Measurements from ENCODE around the gene PLCL2.

The PLCL2 gene

GRCh38 chr3:16868513-16868912 is 16.2 kb upstream of the PLCL2 start:
- Histone ChIP-seq H3F3A (ENCODE audit: insufficient read depth, low read length) (no peaks in the 10 kb centered on the region), H3K4me1 (ENCODE audit: insufficient read depth, low read length, severe bottlenecking) (peaks cover 41% of the 10 kb centered on the region), H3K9me2 (ENCODE audit: low read depth, low read length) (no peaks in the 10 kb centered on the region), H3K9ac (ENCODE audit: low read length) (no peak overlapping the region), H3K79me2 (ENCODE audit: insufficient read depth, low read length) (no peaks in the 10 kb centered on the region), H3K36me3 (ENCODE audit: insufficient read depth, low read length) (no peaks in the 10 kb centered on the region), H3K27ac (ENCODE audit: low read depth, low read length, poor library complexity, severe bottlenecking) (peak overlapping the region; percentile 64), H3K27me3 (ENCODE audit: insufficient read depth, low read length) (no peaks in the 10 kb centered on the region), H3K9me3 (ENCODE audit: low read length) (no peaks in the 10 kb centered on the region), H4K20me1 (ENCODE audit: insufficient read depth, low read length) (no peaks in the 10 kb centered on the region), H3K4me2 (ENCODE audit: low read length) (peak overlapping the region; percentile 17), H2AFZ (ENCODE audit: low read length) (no peak overlapping the region), H3K4me3 (ENCODE audit: low read depth, low read length, poor library complexity, severe bottlenecking) (no peak overlapping the region)
- no peak for TF ChIP-seq EZH2 (IDR thresholded peaks at IDR 0.05; ENCODE audit: borderline replicate concordance, low read length)
- TF ChIP-seq, protein P1, sequence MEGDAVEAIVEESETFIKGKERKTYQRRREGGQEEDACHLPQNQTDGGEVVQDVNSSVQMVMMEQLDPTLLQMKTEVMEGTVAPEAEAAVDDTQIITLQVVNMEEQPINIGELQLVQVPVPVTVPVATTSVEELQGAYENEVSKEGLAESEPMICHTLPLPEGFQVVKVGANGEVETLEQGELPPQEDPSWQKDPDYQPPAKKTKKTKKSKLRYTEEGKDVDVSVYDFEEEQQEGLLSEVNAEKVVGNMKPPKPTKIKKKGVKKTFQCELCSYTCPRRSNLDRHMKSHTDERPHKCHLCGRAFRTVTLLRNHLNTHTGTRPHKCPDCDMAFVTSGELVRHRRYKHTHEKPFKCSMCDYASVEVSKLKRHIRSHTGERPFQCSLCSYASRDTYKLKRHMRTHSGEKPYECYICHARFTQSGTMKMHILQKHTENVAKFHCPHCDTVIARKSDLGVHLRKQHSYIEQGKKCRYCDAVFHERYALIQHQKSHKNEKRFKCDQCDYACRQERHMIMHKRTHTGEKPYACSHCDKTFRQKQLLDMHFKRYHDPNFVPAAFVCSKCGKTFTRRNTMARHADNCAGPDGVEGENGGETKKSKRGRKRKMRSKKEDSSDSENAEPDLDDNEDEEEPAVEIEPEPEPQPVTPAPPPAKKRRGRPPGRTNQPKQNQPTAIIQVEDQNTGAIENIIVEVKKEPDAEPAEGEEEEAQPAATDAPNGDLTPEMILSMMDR (IDR thresholded peaks at IDR 0.05; ENCODE audit: low read length), result no peak

GRCh38 chr3:16869261-16870005 is 15.3 kb upstream of the PLCL2 start:
- Histone ChIP-seq H4K20me1 (ENCODE audit: insufficient read depth, low read length) (no peaks in the 10 kb centered on the region), H3K9me3 (ENCODE audit: low read length) (no peaks in the 10 kb centered on the region), H3K27ac (ENCODE audit: low read depth, low read length, poor library complexity, severe bottlenecking) (no peak overlapping the region), H3K4me1 (ENCODE audit: insufficient read depth, low read length, severe bottlenecking) (peaks cover 41% of the 10 kb centered on the region), H3K4me3 (ENCODE audit: low read depth, low read length, poor library complexity, severe bottlenecking) (no peak overlapping the region), H3K4me2 (ENCODE audit: low read length) (no peak overlapping the region), H3K27me3 (ENCODE audit: insufficient read depth, low read length) (no peaks in the 10 kb centered on the region), H3K79me2 (ENCODE audit: insufficient read depth, low read length) (no peaks in the 10 kb centered on the region), H3K9me2 (ENCODE audit: low read depth, low read length) (no peaks in the 10 kb centered on the region), H3K36me3 (ENCODE audit: insufficient read depth, low read length) (no peaks in the 10 kb centered on the region), H2AFZ (ENCODE audit: low read length) (no peak overlapping the region), H3F3A (ENCODE audit: insufficient read depth, low read length) (no peaks in the 10 kb centered on the region), H3K9ac (ENCODE audit: low read length) (no peak overlapping the region)
- TF ChIP-seq, protein P1 (IDR thresholded peaks at IDR 0.05; ENCODE audit: low read length), result no peak
- no peak for TF ChIP-seq EZH2 (IDR thresholded peaks at IDR 0.05; ENCODE audit: borderline replicate concordance, low read length)

- no peaks in the 10 kb centered on the region for H3K27me3 ChIP-seq (ENCODE audit: insufficient read depth, low read length)
- H3K27ac ChIP-seq (ENCODE audit: low read depth, low read length, poor library complexity, severe bottlenecking), result no peak overlapping the region
- H4K20me1 ChIP-seq (ENCODE audit: insufficient read depth, low read length), result no peaks in the 10 kb centered on the region
- H3K9me3 ChIP-seq (ENCODE audit: low read length), result no peaks in the 10 kb centered on the region
- no peak overlapping the region for H3K9ac ChIP-seq (ENCODE audit: low read length)
- peaks cover 42% of the 10 kb centered on the region for H3K4me1 ChIP-seq (ENCODE audit: insufficient read depth, low read length, severe bottlenecking)
- no peak overlapping the region for H2AFZ ChIP-seq (ENCODE audit: low read length)
- no peaks in the 10 kb centered on the region for H3K36me3 ChIP-seq (ENCODE audit: insufficient read depth, low read length)
- H3K4me2 ChIP-seq (ENCODE audit: low read length), result no peak overlapping the region
- no peak overlapping the region for H3K4me3 ChIP-seq (ENCODE audit: low read depth, low read length, poor library complexity, severe bottlenecking)
- no peaks in the 10 kb centered on the region for H3F3A ChIP-seq (ENCODE audit: insufficient read depth, low read length)
- no peaks in the 10 kb centered on the region for H3K79me2 ChIP-seq (ENCODE audit: insufficient read depth, low read length)
- H3K9me2 ChIP-seq (ENCODE audit: low read depth, low read length), result no peaks in the 10 kb centered on the region
- TF ChIP-seq, protein P1 (IDR thresholded peaks at IDR 0.05; ENCODE audit: low read length), result 0 out of 2 replicates have a peak, but pooled peaks have one; percentile 9
- TF ChIP-seq EZH2 (IDR thresholded peaks at IDR 0.05; ENCODE audit: borderline replicate concordance, low read length), result no peak
Observed at GRCh38 chr3:16871915-16872842, 12.6 kb upstream of the PLCL2 start.

All from OCI-LY1 (cell line).